Keratinocyte (primary cell): ENCODE measurements around the gene LHCGR.

Experiments
- CTCF ChIP-seq, 3 experiments: IDR thresholded peaks in 1 of 3; conservative IDR thresholded peaks in 1 of 3; optimal IDR thresholded peaks in 1 of 3; 2 replicates in 2 of 3; 3 replicates in 1 of 3; pipeline versions ENCODE3 to v1.5.1; 2011; ENCODE audit warnings: low read length in 3 of 3, mild to moderate bottlenecking in 3 of 3, moderate library complexity in 2 of 3, control low read depth in 1 of 3, inconsistent platforms in 1 of 3; ENCODE audit not compliant: insufficient read depth in 2 of 3; ENCODE audit errors: extremely low read depth in 1 of 3
- EZH2 ChIP-seq: IDR thresholded peaks from one replicate; pipeline ENCODE4 v1.6.1; 2012; ENCODE audit warnings: inconsistent platforms, mild to moderate bottlenecking, low read length, moderate library complexity

GRCh38 chr2:48719480-48720177 lies 35.9 kb downstream of the LHCGR start:
- TF ChIP-seq CTCF (optimal IDR thresholded peaks at IDR 0.05 in 1 of 3, IDR thresholded peaks at IDR 0.05 in 1 of 3, conservative IDR thresholded peaks at IDR 0.05 in 1 of 3; ENCODE audit: extremely low read depth in 1 of 3, insufficient read depth in 2 of 3, low read length in 3 of 3) (no peak), EZH2 (no peak)
